SH-SY5Y (cell line): ENCODE data around the gene CCDC134.

Source experiments
- GATA2 ChIP-seq: IDR thresholded peaks from 2 replicates; pipeline ENCODE4 v1.6.1; 2011; ENCODE audit warnings: mild to moderate bottlenecking, low read depth, low read length
- GATA3 ChIP-seq: IDR thresholded peaks from 2 replicates; pipeline ENCODE4 v1.6.1; 2011; ENCODE audit warnings: low read depth, mild to moderate bottlenecking, low read length, moderate library complexity

DNA sequence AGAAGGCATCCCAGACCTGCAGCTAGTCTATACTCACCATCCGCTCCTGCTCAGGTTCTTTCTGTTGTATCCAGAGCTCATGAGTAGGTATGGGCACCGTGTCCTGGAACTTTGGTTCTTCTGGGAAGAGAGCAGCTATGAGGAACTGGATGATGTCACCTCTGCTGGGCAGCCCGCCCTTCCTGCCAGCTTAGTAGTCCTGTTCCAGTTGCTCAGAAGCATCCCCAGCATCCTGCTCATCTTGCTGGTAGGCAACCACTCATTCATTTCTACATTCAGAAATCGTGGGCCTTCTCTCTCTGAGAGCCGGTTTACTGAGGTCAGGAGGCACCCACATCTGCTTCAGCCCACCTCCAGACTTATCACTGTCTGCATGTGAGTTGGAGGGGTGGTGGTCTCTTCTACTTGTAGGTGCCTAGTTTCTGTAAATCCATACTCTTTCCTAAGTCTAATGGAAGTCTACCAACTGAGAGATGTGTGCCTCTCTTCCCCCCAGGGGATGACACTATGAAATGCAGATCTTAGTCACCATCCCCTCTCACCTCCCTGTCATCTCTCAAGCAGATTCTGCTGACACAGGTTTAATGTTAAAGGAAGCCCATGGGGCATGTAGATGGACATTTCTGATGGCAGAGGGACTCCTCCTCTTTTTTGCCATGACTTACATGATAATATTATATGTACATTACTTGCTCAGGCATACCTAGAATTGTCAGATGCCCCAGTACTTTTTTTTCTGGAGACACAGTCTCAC, 29.6 kb upstream of the CCDC134 start:
- TF ChIP-seq GATA2, result no peak
- no peak for TF ChIP-seq GATA3
